GM21529 (cell line): ENCODE results near the gene ELF3.
"Not testable (repeated sequence)": the region's sequence is repeated elsewhere in the genome, so short reads cannot be mapped to it uniquely, and the experiment has no call there.

ENCODE experiments used
- ATAC-seq: cut with Tn5 transposase; IDR thresholded peaks from one replicate; pipeline ENCODE4 v1.9.1; 2021; ENCODE audit not compliant: unreplicated experiment

ELF3 gene

GRCh38 chr1:202007805-202008489, 2.4 kb upstream of the ELF3 start:
- ATAC-seq = no peak

GRCh38 chr1:202009326-202010179, 834 bp upstream of the ELF3 start:
- peak; percentile 40 for ATAC-seq

DNA sequence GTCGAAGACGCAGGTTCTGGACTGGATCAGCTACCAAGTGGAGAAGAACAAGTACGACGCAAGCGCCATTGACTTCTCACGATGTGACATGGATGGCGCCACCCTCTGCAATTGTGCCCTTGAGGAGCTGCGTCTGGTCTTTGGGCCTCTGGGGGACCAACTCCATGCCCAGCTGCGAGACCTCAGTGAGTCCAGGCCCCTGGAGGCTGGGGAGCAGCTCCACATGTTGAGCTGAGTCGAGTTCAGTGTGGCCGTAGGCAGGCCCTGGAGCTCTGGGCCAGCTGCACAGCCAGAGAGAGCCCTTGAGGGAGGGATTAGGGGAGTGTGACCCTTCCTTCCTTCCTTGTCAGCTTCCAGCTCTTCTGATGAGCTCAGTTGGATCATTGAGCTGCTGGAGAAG, 1.6 kb downstream of the ELF3 start:
- no peak for ATAC-seq

- ATAC-seq = no peak
Observed at GRCh38 chr1:202012544-202013478, 2.4 kb downstream of the ELF3 start.

DNA sequence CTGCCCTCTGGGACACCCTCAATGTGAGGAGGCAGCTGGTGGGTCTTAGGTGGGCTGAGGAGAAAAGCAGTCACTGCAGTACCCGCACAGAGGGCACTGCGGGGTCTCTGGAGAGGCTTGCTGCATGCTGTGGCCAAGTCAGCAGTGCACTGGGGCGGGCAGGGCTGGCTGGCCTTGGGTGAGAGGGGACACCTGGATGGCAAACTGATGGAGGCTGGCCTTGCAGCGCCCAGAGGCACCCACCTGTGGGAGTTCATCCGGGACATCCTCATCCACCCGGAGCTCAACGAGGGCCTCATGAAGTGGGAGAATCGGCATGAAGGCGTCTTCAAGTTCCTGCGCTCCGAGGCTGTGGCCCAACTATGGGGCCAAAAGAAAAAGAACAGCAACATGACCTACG, 3.2 kb downstream of the ELF3 start:
- no peak for ATAC-seq

GRCh38 chr1:202014060-202014459, 3.7 kb downstream of the ELF3 start:
- ATAC-seq = no peak

- ATAC-seq = no peak
Observed at GRCh38 chr1:202014915-202015661, 4.7 kb downstream of the ELF3 start.

- ATAC-seq = no peak
Observed at GRCh38 chr1:202015662-202015937, 5.2 kb downstream of the ELF3 start.

- no peak for ATAC-seq
Observed at GRCh38 chr1:202016022-202016810, 5.8 kb downstream of the ELF3 start.

DNA sequence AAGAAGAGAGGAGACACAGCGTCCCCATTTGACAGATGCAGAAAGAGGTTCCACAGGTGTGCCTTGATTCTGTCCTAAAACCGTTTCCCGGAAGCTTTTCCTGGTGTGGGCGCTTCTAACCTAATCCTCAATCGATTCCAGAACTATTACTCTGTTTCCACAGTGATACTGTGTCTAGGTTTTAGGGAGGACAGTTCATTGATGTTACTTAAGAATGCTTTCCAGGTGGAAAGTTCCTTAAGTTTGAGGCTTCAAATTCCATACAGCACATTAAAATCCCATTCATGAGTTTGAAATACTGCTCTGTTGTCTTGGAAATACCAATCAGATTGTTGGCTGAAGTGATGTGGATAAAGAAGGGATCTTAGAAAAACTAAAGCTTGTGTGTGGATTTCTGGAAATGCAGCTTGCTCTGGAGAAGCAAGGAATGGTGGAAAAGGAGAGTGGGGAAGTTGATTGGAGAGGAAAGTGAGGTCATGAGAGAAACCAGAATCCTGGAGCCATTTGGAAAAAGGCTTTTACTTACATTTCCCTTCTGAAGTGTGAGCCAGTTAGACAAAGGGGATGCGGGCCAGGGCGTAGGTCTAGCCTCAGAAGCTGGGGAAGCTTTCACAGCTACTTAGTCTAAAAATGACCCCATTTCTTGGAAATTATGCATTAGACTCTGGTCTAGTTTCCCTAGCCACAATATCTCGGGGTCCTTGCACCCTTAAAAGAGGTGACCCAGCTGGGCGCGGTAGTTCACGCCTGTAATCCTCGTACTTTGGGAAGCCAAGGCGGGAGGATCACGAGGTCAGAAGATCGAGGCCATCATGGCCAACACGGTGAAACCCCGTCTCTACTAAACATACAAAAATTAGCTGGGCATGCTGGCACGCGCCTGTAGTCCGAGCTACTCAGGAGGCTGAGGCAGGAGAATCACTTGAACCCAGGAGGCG, 6.7 kb downstream of the ELF3 start:
- no peak for ATAC-seq

DNA sequence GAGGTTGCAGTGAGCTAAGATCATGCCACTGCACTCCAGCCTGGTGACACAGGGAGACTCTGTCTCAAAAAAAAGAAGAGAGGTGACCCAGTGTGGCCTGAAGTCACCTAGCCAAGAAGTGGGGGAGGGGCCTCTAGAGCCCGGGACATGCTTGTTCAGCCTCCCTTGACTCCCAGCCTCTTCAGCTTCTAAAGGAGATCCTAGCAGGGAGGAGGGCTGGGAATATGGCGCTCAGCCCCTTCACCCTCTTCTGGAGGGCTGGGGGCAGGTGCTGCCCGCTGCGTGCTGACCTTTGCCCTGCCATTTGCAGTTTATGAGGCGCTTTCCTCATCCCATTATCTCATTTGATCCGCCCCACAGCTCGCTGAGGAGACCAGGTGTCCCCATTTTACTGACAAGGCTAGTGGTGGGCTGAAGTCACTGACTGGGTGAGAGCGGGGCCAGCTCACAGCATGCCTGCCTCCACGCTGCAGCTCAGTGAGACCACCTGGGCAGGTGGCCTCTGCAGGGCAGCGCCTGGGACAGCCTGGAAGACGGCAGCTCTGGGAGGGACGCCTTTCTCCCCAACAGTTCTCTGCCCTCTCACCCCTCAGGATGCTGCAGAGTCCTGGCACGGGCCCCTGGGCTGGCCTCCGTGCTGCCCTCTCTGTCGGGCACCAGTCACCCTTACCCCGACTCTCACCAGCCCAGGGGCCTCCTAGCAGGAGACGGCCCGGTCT, 7.5 kb downstream of the ELF3 start:
- no peak for ATAC-seq

DNA sequence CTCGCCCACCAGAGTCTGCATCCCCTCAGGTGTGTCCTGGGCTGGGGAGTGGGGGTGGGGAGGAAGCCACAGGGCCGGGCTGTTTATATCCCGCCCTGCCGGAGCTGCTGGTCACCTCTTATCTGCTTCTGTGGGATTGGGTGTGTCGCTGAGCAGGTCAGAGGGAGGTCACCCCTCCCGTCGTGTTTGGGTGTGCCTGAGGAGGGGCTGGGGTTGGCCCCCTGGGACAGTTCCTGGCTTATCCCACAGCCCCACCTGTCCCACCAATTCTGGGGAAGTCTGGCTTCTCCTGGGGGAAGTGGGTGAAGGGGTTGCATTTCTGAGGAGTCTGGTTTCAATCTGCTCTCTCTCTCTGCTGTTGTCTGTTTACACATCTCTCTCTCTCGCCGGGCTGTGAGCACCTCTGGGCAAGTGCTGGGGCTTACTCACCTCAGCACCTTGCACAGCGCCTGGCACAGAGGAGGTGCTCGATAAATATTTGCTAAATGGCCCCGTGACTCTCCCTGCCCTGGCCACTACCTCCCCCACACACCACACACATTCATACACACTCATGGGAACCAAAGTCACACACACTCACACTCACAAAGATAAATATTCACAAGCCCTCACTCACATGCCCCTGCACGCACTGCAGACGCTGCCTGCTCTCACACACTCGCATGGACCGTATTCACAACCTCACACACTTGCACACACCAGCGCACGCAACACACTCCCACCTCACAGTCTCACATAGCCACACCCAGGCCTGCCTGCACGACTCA, 8.3 kb downstream of the ELF3 start:
- ATAC-seq = no peak

GRCh38 chr1:202019235-202019558, 8.8 kb downstream of the ELF3 start:
- ATAC-seq = not testable (repeated sequence)

DNA sequence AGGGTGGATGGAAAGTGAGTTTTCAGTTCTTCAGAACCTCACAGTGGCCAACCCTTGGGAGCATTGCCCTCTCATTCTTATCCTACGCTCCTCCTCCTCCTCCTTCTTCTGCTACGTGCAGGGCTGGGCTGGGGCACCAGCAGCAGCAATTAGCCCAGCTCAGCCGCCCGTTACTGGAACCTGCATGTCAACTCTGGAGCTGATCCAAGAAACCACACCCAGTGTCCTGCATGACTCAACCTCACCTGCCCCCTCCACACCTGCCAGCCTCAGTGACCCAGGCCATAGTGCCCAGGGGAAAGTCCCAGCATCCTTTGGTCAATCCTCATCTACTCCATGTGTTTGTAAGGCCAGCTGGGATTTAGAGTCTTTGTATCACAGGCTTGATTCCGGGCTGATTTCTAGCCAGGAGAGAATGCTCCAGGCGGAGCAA, 12.6 kb downstream of the ELF3 start:
- no peak for ATAC-seq

GRCh38 chr1:202029171-202029665, 18.8 kb downstream of the ELF3 start:
- ATAC-seq = no peak

DNA sequence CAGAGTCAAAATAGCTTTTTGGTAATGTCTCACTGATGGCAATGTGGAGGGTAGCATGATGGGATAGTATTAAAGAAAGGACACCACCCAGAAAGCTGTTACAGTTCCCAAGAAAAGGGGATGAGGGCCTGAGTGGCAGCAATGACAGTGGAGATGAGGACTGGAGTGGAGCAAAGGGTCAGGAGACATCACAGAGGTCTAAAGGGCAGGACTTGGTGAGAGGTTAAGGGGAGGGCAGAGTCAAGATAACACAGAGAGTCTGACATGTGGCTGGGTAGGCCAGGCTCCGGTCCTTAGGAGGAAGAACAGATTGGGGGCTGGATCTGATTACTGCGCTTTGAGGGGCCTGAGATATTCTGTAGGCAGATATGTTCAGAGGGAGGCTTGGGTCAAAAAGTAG, 19.3 kb downstream of the ELF3 start:
- ATAC-seq = no peak

- no peak for ATAC-seq
Observed at GRCh38 chr1:202031796-202032195, 21.4 kb downstream of the ELF3 start.
